Measurements from ENCODE around the gene FAR2.
"Not testable (repeated sequence)": the region's sequence is repeated elsewhere in the genome, so short reads cannot be mapped to it uniquely, and the experiment has no call there.

The FAR2 gene

DNA sequence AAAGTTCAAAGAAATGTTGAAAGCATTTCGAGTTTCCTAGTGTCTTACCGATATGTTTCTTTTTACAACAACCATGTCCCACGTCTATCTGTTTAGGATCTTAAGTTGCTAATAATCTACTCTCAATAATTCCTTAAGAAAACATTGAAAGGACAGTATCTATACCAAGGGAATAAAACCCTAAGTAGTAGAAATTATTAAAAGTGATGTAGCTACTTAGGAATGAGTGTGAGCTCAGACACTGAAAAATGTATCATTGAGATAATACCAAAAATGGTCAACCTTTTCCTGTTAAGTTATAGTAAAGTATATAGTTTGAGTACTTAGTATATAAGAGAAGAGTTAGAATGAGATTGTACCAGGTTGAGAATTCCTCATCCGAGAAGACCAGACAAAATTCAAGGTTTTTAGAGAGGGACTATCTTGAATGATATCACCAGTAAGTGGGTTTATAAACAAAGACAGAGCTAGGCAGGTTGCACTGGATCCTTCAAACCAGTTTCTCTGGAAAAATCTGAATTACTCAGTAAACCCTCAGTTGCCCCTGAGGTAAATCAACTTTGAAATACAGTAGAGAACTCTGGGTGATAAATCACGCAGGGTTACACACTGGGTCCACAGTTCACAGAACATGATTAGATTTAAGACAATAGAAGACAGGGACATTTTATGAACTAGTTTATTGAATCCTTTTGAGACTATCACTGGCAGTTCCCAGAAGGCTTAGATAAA lies 135.1 kb downstream of the FAR2 start:
- DNase-seq = no peak

DNA sequence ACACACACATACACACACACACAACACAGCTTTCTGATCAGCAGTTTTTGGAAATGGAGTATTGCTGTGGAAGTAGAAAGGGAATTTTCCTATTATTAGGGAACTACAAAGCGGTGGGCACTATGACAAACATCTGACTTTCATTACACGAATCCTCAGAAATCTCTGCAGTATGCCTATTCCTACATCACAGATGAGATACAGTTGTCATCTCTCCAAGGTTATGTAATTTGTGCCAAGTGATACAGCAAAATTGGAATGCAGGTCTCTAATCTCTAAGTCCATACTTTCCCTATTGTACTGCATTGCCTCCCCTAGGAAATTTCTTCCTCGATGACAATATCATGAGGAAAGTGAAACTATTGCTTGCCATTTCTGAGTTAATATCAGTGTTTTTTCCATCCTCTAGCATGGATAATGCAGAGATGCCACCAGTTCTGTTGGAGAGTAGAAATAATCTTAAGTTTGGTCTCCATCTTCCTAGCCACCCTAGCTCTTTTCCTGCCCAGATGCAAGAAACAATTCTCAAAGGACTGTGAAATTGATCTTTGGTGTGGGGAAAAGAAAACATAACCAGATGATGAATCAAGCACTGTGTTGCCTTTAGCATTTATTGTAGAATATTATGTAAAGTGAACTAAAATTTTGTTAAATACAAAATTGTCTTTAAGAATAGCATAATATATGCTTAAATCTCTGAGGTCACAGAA lies 137.2 kb downstream of the FAR2 start:
- no peak for DNase-seq

DNA sequence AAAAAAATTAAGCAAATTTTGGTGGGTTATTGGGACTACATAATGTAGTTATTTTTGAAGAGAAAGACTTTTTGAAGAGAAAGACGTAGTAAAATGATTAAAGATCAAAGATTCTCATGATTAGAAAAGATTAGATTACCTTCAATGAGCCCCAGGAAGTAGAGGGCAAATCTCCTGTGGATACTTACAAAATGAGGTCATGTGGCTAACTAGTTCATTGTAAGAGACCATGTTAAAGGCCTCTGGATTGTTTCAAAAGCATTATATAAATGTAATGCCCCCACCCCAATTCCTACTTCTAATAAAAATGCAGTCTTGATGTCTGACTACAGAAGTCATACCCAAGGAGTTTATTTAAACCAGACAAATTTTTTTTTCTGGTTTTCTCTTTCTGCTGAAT lies 138.5 kb downstream of the FAR2 start:
- no peak for DNase-seq

DNA sequence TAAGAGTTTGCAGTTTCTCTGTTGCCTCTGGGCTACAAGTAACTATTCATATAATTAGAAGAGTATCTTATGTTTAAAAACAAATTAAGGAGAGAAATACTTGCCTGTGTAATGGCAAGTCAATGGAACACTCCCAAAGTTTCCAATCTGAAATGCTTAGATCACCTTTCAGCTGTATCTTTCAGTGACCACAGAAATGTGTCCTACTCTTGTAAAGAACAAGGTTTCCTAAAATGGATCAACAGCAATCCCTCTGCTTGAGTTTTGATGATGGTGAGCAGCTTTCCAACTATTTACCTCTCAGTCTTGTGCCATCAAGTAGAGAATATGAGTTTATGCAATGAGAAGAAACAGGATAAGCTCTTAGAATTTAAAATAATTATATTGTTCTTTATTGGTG lies 139.0 kb downstream of the FAR2 start:
- DNase-seq = no peak

DNA sequence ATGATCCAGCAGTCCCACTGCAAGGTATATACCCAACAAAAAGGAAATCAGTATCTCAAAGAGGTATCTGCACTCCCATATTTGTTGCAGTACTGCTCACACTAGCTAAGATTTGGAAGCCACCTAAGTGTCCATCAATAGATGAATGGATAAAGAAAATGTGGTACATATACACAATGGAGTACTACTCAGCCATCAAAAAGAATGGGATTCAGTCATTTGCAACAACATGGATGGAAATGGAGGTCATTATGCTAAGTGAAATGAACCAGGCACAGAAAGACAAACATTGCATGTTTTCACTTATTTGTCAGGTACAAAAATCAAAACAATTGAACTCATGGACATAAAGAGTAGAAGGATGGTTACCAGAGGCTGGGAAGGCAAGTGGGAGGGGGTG lies 141.4 kb downstream of the FAR2 start:
- DNase-seq = not testable (repeated sequence)

DNA sequence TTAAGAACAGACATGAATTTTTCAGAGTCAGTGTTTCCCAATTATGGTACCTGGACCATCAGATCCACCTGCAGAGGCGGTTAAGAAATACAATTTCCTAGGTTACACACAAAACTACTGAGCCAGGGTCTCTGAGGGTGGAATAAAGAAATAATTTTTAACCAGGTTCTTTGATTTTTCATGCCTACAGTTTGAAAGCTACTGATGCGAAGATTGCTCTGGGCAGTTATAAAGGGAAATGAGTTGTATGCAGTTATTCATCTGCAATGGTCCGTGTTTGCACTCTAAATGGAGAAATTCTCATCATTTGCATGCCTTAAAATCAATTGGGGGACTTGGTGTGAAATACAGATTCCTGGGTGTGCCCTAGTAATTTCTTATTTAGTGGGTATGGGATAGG lies 142.1 kb downstream of the FAR2 start:
- no peak for DNase-seq

DNA sequence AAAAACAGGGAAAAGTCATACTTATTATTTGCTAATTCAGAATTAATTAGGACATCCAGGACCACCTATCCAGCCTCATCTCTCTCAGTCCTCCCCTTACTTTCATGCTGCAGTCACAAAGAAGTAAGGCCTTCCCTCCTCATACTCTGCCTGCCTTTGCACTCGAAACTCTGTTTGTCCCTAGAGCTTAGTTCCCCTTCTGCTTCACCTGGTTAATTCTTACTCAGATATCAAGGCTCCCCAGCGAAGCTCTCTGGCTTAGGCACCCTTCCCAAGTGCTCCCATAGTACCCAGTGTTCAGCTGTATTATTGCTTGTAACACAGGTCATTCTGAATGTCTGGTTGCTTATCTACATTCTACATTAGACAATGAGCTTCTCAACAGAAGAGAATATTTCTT lies 150.6 kb downstream of the FAR2 start:
- no peak for DNase-seq

DNA sequence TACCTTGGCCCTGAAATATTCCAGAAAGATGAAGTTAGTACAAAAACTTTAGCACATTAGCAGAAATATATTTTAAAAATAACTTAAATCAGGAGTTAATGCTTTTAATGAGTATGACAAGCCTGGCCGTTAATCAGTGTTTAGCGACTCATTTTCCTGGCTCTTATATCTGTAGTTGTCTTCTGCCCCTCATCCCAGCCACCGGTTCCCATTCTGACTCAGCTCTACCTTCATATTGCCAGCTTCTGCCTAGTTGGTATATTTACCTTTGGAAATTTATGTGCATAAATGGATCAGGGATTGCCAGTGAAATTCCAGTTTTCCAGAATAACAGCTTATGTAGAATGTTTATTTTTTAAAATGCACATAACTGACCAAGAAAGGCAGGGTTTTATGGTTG lies 152.0 kb downstream of the FAR2 start:
- no peak for DNase-seq

DNA sequence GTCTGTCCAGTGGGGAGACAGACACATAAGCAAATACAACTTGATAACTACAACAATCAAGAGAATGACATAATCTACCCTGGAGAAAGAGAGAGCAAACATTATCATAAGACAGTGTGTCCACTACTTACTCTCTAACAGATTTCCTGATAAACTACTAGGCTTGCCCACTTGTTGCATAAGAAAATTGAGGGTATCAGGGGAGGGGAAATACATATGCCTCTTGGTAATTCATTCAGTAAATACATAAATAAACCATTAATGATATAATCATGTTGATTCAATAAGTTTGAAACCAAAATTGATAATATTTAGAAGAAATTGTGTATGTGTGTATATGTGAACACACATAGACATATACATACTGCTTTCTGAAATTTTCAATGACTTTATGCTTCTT lies 155.3 kb downstream of the FAR2 start:
- no peak for DNase-seq

DNA sequence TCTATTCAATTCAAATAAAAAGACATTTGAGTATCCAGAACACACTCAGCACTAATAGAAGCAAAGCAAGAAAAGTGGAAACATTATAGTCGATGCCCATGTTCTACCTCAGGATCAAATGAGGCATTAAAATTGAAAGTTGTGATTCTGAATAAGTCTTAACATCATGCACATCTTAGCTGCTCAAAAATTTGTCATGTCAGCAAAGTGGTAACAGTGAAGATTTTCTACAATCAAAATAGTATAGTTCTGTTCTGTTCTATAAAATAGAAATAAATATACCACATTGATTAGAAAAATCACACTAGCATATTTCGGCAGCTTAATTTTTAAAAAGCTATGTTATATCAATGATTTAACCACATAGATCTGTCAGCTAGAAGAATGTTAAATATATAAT lies 157.2 kb downstream of the FAR2 start:
- no peak for DNase-seq

DNA sequence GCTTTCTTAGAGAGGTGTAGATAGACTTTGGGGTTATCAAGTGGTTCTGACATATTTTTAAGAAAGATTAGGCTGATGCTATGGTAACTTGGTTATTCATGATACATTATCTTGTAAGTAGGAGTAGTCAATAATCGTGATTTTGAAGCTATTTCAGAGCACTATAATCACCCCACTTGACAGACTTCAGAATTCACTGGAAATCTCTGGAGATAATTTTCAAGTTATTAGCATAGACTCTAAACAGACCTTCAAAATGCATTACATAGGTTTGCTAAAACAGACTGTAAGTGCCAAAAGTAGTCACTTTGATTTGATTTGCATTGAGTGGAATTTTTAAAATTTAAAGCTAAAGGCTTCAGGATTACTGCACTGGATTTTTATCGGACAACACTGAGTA lies 157.6 kb downstream of the FAR2 start:
- DNase-seq = no peak

DNA sequence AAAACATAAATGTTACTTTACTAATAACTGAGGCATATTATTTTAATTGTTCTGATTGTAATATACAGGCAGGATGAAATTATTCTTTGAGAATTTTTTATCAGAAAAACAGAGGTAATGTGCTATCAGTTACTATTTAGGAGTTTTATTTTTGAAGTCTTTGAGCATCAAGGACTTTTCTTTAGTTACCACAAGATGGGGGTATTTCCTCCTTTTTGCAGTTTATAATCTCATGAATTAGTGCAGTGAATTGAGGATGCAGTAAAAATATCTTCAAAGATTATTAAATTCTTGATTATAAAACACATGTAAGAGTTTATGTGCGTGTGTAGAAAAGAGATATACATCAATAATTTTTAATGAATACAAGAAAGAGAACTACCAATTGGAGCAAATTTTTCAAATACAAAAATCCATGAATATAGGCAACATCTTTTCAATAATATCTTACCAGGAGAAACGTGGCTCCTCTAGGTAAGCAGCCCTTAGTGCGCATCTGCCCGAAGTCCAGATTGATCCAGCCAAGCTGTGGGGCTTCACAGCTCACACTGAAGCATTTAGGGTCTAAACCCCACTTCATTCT lies 160.3 kb downstream of the FAR2 start:
- no peak for DNase-seq

DNA sequence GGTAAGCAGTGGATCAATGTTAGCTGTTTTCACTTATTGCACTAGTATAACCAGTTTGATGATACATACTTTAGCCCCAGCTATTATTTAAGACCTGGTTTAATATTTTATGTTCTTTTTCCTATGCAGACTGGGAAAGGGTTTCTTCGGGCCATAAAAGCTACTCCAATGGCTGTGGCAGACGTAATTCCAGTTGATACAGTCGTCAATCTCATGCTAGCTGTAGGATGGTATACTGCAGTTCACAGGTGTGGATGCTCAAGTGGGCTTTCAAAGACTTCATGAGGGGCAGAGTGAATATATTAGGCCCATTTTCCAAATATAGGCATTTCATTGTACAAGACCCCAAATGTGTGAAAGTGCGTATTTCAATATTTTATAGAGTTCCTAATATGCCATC lies 161.8 kb downstream of the FAR2 start:
- no peak for DNase-seq

DNA sequence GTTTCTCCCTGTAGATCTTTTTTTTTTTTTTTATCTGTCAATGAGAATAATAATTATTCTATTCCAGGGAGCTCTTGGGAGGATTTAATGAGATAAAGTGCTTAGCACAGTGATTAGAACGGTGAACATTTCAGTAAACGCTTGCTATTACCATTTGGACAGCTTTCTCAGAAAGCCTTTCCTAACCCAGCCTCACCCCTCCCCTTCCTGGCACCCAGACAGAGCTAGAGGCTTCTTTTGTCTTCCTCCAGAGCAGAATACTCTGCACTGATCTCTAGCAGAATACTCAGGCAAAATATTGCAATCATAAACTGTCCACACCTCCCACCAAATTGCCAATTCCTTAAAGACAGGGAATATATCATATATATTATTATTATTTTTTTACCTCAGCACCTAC lies 165.3 kb downstream of the FAR2 start:
- DNase-seq = no peak

DNA sequence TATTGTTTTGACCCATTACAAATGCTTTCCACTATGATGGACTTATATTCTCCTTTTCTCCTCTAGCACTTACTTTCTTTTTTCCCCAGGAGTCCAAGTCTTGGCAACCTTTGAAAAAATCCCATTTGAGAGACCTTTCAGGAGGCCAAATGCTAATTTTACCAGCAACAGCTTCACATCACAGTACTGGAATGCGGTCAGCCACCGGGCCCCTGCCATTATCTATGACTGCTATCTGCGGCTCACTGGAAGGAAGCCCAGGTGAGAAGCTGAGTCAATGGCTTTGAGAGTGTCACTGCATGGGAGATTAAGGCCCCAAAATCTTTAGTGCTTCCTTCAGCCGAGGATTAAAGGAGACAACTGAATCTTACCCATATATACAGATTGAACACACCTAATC lies 167.7 kb downstream of the FAR2 start:
- no peak for DNase-seq

DNA sequence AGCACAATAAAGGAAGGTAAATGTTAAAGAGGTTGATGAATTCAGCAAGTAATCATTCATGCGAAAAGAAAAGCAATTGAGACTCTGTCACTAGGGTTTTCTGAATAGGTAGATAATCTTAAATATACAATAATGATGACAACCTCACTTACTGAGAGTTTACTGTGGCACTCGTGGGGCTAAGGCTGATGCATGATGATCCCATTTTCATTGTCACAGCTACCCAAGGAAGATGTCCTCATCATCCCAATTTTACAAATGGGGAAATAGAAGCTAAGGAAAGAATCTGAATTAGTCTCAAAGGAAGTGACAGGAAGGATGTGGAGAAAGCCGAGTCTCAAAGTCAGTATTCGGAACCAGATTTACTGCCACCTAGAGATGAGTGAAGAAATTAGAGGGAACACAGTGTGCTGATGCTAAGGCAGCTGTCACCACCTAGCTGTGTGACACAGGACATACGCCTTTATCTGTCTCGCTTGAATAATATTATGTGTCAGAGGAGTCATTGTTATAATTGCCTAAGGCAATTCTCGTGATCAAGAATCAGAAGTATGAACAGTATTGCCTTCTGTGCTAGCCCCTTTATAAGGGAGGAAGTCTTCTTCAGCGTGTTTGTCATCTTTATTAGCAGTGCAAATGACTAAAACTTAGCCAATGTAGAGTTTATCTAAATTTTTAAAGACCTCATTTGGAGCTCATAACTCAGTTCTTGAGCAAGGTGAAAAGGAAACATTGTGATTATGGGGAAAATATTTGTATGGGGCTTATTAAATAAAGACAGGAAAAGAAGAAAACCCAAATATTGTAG lies 168.7 kb downstream of the FAR2 start:
- DNase-seq = no peak

DNA sequence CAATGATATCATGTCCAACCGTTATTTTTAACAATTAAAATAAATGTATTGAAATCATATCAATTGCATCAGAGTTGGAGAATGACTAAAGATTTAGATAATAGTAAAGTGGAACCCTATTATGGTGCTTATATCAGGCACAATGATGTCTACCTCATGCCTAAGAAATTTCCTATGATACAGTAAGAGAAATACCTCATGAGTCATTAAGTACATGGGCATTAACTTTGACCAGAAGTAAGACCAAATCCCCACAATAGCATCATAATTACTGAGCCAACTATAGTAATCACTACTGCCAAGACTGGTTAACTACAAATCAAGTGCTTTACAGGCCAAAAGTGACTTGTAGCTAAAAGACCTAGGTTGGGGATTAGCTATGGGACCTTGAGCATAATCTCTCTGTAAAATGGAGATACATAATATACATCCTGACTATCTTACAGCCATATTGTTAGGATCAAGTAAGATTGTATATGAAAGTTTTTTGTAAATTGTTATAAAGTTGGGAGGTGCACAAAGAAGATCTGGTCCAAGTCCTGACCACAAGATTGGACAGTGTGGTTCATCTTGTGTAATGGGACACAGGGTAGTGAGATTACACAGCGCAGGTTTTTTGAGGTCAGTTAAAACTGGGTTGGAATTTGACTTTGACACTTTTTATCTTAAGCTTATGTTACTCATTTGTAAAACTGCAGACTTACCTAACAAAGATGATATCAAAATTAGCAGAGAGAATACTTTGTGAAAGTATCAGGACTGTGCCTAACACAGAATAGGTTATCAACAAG lies 171.4 kb downstream of the FAR2 start:
- DNase-seq = no peak

DNA sequence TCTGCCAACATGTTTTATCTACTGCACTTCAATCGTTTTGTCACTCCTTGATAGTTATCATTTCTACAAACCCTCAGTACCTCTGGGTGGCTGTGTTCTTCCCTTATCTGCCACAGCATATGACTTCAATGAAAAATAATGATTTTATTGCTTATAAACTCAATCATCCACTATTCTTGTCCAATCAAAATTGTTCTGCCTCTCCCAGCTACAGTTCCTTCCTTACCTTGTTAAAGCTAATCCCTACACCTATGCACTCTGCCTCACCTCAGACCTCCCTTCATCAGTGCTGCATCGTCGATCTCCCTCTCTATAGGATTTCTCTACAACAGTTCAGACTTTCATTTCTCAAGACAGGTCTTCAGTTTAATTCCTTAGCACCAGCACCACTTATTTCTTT lies 173.1 kb downstream of the FAR2 start:
- DNase-seq = no peak

DNA sequence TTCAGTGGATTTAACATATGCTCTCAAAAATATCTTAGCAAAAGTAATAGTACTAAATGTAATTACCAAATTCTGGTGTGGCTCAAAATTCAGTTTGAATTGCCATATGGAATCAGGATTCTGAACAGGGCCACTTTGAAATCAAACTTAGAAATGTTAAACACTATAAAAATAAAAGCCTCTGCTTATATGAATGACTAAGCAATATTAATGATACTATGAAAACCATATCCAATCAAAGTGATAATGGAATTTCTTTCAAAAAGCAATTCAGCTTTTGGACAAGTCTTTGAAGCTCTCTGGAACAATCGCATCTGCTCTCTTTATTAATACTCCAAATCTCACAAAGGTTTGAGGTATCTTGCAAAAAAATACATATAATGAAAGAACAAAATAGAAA lies 180.3 kb downstream of the FAR2 start:
- DNase-seq = no peak

DNA sequence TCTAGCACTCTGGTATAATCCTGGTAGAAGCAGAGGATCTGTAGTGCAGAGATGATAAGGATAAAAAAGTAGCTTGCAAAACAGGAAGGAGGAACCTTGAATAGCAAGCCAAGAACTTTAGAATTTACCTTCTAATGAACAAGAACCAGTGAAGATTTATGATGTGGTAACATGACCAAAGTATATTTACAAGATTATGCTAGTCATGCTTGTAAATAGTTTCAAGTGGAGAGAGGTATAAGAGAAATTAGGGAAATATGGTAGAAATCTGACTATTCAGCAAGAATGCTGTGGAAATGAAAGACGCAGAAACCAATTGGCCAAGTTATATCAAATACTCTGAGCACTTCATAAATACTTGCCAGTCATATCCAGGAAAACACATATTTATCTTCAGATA lies 184.1 kb downstream of the FAR2 start:
- DNase-seq = no peak

DNA sequence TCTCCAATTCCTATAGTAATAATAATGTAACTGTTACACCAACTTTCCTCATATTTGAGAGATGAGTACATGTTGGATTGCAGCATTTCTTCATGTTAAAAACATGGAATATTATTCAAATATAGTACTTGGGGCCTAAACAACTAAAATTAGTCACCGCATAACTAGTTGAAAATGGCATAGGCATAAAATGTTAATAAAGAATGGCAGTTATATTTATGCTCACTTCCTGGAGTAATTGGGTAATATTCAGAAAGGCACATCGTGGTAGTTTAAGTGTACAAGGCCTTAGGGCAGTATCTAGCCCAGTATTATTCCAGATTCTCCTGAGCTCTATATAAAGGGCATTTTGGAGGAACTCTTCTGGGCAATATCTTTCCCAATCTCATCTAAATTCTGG lies 185.9 kb downstream of the FAR2 start:
- DNase-seq = no peak

DNA sequence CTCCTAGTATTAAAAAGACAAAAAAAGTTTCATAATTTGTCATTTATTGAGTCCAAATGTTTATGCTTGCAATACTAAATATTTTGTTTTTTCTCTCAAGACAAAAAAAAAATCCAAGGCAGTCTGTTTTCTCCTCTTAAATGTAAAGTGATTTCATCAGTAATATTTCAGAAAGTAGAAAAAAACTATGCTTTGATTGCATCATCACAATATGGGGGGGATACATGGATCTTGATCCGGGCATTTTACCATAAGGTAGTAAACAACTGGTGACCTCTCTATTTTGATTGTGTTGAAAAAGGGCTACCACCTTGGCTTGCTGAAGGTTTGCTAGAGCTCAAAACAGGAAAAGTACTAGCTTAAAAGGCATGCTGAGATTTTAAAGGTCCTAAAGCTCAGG lies 188.2 kb downstream of the FAR2 start:
- DNase-seq = no peak

All from KG1 (cell line).